ENCODE data around the gene IGSF8. TPM values are rescaled to one million over a fixed set of nuclear protein-coding genes. Genes with fewer than 3 reads are reported as not detected.

Gene IGSF8
- total and polyA plus RNA-seq, 12 donors, result 9.7 to 42.9 (median 24.1) TPM

DNA sequence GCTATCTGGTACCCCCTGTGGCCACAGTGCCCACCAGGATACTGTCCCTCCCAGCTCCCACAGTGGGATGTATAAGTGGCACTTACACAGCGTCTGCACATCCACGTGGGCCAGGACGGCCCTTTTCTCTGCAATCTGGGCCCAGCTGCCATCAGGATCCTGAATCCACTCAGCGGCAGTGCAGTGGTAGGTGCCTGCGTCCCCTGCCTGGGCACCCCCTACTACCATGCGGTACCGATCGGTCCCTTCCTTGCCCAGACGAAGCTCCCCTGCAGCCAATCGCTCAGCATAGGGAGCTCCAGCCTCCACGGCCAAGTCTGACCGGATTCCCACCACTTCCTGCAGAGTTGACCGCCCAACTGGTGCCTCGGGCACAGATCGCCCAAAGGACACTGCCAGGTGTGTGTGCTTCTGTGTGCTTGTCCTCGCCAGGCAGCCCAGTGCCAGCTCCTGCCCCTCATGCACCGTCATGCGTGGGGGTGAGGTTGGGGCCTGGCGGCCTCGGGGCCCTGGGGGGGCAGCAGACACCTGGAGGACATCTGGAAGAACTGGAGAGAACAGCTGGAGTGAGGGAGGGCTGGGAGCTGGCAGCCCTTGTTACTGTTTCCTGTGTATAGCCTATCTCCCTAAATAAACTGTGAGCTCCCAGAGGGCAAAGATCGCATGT is 4.7 kb downstream of the IGSF8 start:
- DNase-seq, result no peak
- intact Hi-C loops (cut with DNase I), result loop anchor here (5.0 to 10.0 kb wide), 2 partner anchors 149 to 279 kb away; partner anchors contain the start of gene IGSF9 (in 1 of the 2)
- WGBS, 4 donors, result 88 to 92% (median 91%) methylated on average over 8 to 21 of the region's 21 CpGs
- H3K36me3 ChIP-seq (replicated peaks in 1 of 2), result peaks cover 0 to 18% of the 10 kb centered on the region in 2 donors
- no peaks in the 10 kb centered on the region for H3K27me3 ChIP-seq
- H3K4me1 ChIP-seq (replicated peaks in 1 of 2), result peaks cover 0 to 18% of the 10 kb centered on the region in 2 donors
- no peak overlapping the region for H3K27ac ChIP-seq
- no peak for TF ChIP-seq POLR2A (IDR thresholded peaks at IDR 0.05)
- TF ChIP-seq, protein P1, sequence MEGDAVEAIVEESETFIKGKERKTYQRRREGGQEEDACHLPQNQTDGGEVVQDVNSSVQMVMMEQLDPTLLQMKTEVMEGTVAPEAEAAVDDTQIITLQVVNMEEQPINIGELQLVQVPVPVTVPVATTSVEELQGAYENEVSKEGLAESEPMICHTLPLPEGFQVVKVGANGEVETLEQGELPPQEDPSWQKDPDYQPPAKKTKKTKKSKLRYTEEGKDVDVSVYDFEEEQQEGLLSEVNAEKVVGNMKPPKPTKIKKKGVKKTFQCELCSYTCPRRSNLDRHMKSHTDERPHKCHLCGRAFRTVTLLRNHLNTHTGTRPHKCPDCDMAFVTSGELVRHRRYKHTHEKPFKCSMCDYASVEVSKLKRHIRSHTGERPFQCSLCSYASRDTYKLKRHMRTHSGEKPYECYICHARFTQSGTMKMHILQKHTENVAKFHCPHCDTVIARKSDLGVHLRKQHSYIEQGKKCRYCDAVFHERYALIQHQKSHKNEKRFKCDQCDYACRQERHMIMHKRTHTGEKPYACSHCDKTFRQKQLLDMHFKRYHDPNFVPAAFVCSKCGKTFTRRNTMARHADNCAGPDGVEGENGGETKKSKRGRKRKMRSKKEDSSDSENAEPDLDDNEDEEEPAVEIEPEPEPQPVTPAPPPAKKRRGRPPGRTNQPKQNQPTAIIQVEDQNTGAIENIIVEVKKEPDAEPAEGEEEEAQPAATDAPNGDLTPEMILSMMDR (IDR thresholded peaks at IDR 0.05), result no peak
- H3K9me3 ChIP-seq (replicated peaks in 1 of 3), result no peaks in the 10 kb centered on the region
- no peak overlapping the region for H3K4me3 ChIP-seq

DNA sequence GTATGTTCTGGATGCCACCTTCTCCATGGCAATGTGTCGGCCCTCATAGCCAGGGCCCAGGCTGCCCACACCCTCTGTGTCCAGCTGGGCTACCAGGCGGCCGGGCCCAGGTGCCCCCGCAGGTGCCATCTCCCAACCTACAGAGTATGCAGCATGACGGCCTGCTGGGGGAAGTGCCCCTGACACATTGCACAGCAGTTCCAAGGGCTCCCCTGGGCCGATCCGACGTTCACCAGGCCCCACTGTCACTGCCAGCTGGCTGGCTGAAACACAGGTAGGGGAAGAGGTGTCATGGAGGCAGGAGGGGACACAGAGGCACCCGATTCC is 5.4 kb downstream of the IGSF8 start:
- Histone ChIP-seq H3K27ac (no peak overlapping the region), H3K36me3 (replicated peaks in 1 of 2) (peaks cover 0 to 18% of the 10 kb centered on the region in 2 donors), H3K4me1 (replicated peaks in 1 of 2) (peaks cover 0 to 18% of the 10 kb centered on the region in 2 donors), H3K27me3 (no peaks in the 10 kb centered on the region), H3K4me3 (no peak overlapping the region), H3K9me3 (replicated peaks in 1 of 3) (no peaks in the 10 kb centered on the region)
- DNase-seq, result no peak
- WGBS, 4 donors, result 67 to 90% (median 86%) methylated on average over 1 to 9 of the region's 9 CpGs
- TF ChIP-seq POLR2A (IDR thresholded peaks at IDR 0.05), result no peak
- TF ChIP-seq, protein P1 (IDR thresholded peaks at IDR 0.05), result no peak
- intact Hi-C loops (cut with DNase I), result loop anchor here (5.0 to 10.0 kb wide), 2 partner anchors 148 to 279 kb away; partner anchors contain the start of gene IGSF9 (in 1 of the 2)

DNA sequence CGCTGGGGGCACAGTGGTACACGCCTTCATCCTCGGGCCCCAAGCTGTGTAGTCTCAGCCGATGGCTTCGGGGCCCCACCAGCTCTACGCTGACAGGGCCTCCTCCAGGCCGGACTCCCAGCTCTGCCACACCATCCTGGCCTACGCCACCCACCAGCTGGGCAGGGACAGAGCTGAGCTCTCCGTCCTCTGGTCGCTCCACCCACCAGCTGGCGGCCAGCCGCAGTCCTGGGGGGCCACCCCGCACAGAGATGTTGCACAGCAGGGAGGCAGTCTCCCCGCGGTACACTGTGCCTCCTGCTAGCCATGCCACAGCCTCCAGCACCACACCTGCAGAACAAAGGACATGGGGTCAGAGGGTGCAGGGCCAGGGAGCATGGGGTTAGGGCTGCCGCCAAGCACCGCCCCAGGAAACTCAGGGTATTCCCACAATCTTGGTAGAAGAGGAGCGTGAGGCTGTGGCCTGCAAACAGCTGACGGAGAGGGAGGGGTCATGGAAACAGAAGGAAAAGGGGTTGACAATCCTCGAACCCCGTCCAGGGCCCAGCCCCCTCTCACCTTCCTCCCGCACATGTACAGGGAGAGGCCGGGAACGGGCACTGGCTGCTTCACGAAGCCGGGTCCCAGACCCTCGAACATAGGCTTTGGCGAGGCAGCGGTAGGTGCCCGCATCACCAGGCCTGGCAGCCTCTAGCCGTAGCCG is 5.9 kb downstream of the IGSF8 start:
- Histone ChIP-seq H3K27me3 (no peaks in the 10 kb centered on the region), H3K9me3 (replicated peaks in 1 of 3) (no peaks in the 10 kb centered on the region), H3K4me3 (no peak overlapping the region), H3K36me3 (replicated peaks in 1 of 2) (peaks cover 0 to 18% of the 10 kb centered on the region in 2 donors), H3K27ac (no peak overlapping the region), H3K4me1 (replicated peaks in 1 of 2) (peaks cover 0 to 13% of the 10 kb centered on the region in 2 donors)
- WGBS, 4 donors, result 90 to 96% (median 95%) methylated on average over 11 to 32 of the region's 32 CpGs
- intact Hi-C loops (cut with DNase I), result loop anchor here (5.0 to 10.0 kb wide), 2 partner anchors 148 to 280 kb away; partner anchors contain the start of gene IGSF9 (in 1 of the 2)
- no peak for DNase-seq
- TF ChIP-seq POLR2A (IDR thresholded peaks at IDR 0.05), result no peak
- TF ChIP-seq, protein P1 (IDR thresholded peaks at IDR 0.05), result no peak

DNA sequence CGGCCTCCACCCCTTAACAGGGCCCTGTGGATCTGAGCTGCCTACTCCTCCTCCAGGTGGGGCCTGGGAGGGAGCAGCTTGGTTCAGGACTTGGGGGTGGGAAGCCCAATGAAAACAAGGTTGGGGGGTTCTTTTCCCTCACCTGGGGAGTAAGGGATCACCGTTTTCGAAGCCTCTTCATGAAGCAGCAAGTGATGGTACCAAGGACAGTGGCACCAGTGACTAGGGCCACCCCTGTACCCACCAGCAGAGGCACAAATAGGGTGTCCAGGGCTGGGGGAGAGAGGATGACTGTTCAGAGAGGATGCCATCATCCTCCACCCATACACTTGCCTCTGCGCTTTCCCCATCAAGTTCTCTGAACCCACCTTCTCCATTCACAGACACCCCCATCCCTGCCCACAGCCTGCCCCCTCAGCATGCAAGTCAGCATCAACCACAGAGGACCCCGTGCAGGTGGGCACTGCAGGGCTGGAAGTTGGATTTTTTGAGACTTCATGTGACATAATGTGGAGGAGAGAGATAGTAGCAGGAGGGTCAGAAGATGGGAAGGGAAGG is 6.7 kb downstream of the IGSF8 start:
- intact Hi-C loops (cut with DNase I), result loop anchor here (5.0 to 10.0 kb wide), 2 partner anchors 147 to 281 kb away; partner anchors contain the start of gene IGSF9 (in 1 of the 2)
- Histone ChIP-seq H3K9me3 (replicated peaks in 1 of 3) (no peaks in the 10 kb centered on the region), H3K4me1 (replicated peaks in 1 of 2) (peaks cover 0 to 5% of the 10 kb centered on the region in 2 donors), H3K27me3 (no peaks in the 10 kb centered on the region), H3K4me3 (no peak overlapping the region), H3K27ac (no peak overlapping the region), H3K36me3 (replicated peaks in 1 of 2) (peaks cover 0 to 18% of the 10 kb centered on the region in 2 donors)
- DNase-seq, result no peak
- 86 to 93% (median 93%) methylated on average over 5 of the region's 5 CpGs for WGBS, 4 donors
- TF ChIP-seq, protein P1 (IDR thresholded peaks at IDR 0.05), result no peak
- no peak for TF ChIP-seq POLR2A (IDR thresholded peaks at IDR 0.05)
